Measurements from ENCODE around the gene PHC2.

PHC2 gene

DNA sequence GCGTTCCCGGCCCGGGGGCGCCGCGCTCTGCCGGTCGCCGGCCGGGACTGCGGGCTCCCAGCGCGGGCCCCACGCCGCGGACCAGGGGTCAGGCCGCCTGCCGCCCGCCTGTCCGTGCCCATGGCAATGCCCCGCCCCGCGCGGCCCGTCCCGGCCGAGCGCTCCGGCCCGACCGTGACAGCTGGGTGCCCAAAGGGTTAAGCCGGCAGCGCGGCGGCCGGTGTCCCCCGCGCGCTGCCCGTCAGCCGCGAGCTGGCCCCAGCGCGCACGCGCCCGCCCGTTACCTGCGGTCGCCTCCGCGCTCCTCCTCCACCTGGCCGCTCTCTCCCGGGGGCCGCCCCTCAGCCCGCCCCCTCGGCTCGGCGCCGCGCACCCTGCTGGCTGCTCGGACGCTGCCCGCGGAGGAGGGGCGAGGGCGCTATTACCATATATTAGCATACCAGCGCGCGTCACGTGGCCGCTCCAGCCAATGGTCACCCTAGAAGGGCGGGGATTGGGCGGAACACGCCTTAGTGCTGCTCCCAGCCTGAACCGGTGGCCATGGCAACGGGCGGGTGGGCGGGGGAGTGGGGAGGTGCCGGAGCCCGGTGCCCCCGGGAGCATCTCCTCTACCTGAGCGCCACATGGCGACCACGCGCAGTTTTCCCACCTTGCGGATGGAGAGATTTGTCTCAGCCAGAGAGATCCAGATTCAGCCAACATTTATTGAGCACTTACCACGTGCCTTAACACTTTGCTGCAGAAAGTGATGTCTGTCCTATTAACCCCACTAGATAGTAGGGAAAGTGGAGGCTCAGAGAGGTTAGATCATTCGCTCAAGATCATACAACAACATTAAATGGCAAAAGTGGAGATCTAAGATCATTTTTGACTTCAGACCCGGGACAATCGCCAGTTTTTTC is at the start of gene PHC2:
PHC2 (minus strand) TSS at position 404 of the 902 bp plus-strand sequence. CDS start 55,556 bp downstream, outside the sequence.
- peak within 1 kb of the TSS; percentile 55 for H3K4me3 ChIP-seq (ENCODE audit: low read depth, low read length)
- peak; percentile 13 for TF ChIP-seq CTCF (IDR thresholded peaks at IDR 0.05; ENCODE audit: low read depth, low read length, missing control alignments)
- DNase-seq (ENCODE audit: low read depth), result peak; percentile 78

GRCh38 chr1:33477451-33477850 is 46.6 kb upstream of the PHC2 start:
- DNase-seq (ENCODE audit: low read depth), result no peak
- no peak for TF ChIP-seq CTCF (IDR thresholded peaks at IDR 0.05; ENCODE audit: low read depth, low read length, missing control alignments)
- H3K4me3 ChIP-seq (ENCODE audit: low read depth, low read length), result no peak overlapping the region

DNA sequence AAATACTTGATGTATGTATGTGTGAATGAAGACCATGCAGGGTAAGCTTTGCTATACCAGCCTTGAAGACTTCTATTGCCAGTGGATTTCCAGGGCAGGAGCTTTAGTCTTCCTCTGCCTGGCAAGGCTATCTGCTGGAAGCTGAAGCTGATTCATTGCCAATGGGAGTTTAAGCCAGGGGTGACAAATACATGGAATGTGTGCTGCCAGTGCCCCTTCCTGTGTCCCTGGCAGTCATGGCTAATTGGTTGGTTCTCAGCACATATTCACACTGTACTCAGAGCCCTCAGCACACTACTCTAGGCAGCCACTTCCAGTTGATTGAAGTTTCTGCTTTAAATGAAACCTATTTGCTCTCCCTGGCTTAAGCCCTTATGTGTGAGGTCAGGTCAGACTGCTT is 43.0 kb upstream of the PHC2 start:
- no peak overlapping the region for H3K4me3 ChIP-seq (ENCODE audit: low read depth, low read length)
- no peak for TF ChIP-seq CTCF (IDR thresholded peaks at IDR 0.05; ENCODE audit: low read depth, low read length, missing control alignments)
- no peak for DNase-seq (ENCODE audit: low read depth)

GRCh38 chr1:33472269-33472980 is 41.5 kb upstream of the PHC2 start, which contains the start of gene ZSCAN20:
Gene ZSCAN20, plus strand, starts transcription at chr1:33472645. Its CDS starts 6,644 bp downstream, at chr1:33479289.
- no peak for TF ChIP-seq CTCF (IDR thresholded peaks at IDR 0.05; ENCODE audit: low read depth, low read length, missing control alignments)
- H3K4me3 ChIP-seq (ENCODE audit: low read depth, low read length), result peak within 1 kb of the TSS; percentile 66
- DNase-seq (ENCODE audit: low read depth), result peak; percentile 90

DNA sequence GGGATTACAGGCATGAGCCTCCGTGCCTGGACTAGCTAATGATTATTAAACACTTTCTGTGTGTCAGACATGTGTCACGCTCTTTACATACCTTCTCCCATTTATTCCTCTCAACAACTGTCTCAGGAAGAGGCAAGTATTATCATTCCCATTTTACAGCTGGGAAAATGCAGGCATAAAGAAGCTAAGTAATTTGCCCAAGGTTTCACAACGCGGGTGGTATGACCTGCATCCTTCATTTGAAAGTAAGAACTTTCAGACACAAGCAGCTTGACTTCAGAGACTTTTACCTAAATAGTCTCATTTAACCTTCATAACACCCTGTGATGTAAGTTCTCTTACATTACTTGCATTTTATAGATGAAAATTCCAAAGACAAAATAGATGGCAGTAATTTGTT is 40.5 kb upstream of the PHC2 start:
- DNase-seq (ENCODE audit: low read depth), result no peak
- H3K4me3 ChIP-seq (ENCODE audit: low read depth, low read length), result no peak overlapping the region
- TF ChIP-seq CTCF (IDR thresholded peaks at IDR 0.05; ENCODE audit: low read depth, low read length, missing control alignments), result no peak

DNA sequence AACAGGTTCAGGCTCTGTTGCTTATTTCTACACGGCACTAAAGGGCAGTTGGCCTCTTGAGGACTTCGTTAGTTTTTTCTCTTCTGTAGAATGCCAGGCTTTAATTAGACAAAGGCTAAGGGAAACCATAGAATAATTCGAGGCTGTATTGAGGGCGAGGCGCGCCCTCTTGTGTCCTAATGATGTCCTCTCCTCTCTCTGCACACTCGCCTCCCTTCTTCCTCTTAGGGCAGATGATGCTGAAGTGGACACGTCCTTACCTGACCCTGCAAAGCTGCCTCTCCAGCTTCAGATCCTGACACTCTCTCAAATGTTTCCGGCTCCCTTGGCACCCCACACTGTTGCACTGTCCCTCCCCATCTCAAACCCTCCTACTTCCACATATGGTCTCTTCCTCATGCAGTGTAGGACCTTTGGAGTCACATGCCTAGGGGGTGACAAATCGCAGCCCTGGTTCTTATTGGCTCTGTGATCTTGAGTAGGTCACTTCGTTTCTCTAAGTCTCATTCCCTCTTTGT is 39.7 kb upstream of the PHC2 start:
- peak; percentile 85 for TF ChIP-seq CTCF (IDR thresholded peaks at IDR 0.05; ENCODE audit: low read depth, low read length, missing control alignments)
- DNase-seq (ENCODE audit: low read depth), result no peak
- H3K4me3 ChIP-seq (ENCODE audit: low read depth, low read length), result no peak overlapping the region
